Activated CD4-positive, alpha-beta T cell treated with anti-CD3 and anti-CD28 coated beads for 4 hours (primary cell): ENCODE results near the gene FOS.

Experiments
- DNase-seq, 2 donors: peaks; one replicate each; pipeline ENCODE4 v3.0.0-alpha.2; 2020

Gene FOS

DNA sequence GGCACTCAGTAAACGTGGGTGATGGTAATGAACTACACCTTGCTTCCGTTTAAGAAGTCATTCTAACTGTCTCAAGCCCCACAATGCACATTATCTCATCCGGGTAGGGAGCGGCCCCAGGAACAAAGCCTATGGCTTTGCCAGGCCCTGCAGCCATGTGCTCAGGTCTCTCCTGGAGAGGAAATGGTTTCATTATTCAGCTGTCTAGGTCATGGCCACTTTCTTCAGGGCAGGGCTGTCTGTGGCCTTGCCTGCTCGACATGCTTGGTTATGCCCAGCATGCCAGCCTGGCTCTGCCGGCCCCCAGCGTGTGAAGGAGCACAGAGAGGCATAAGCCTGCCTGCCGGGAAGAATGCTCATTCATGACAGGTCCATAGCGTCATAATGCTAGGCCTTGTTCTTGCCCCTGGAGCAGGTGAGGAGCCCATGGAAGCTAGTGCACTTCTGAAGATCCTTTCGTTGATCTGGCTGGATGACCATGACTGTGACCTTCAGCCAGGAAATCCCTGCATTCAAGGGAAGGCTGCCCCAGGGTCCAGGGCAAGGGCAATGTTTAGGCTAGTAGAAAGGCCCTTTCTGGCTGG lies 26.3 kb upstream of the FOS start:
- no peak for DNase-seq

DNA sequence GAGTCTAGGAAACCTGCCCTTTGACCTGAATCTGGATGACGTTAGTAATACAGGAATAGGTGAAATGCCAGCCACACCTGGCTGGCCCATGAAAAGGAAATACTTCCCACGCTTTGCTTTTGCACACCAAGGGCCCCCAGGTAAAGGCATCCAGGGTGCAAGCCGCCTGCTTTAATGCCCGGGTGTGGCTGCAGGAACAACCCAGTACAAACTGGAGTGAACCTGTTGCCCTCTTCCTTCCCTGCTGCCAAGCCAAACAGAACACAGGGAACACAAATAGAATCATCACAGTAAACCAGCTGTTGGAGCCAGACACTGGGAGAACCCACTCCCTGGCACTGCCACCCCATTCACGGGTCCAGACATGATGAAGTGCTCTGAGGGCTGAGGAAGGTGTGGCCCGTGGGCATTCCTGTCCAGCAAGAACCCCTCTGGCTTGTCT lies 24.2 kb upstream of the FOS start:
- no peak for DNase-seq

DNA sequence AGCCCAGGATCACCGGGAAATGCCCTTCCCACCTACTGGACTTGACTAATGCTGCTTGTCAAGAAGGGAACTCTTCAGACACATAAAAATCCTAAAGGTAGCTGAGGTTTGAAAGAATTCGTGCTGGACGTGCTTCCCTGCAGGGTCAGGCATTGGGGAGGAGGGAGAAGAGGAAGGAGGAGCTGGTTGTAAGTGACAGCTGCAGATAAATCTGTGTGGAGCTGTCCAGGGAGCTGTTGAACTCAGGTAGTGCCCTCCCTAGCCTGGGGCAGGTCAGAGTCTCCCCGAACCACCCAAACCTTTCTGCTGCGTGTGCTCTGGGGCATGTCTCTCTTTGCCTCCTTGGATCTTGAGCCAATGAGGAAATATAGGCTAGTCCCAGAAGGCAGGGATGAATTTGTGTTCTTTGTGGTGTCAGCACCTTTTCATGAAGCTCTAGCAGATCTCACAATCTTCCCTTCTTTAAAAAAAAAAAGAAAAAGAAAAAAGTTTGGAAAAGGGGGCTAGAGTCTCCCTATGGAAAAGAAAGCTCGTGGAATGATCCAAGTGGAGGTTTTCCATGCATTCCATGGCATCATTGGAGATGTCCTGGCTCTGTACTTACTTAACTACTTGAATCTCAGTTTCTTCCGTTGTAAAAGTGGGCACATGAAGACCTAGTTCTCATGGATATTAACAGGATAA lies 23.6 kb upstream of the FOS start:
- DNase-seq, result no peak

DNA sequence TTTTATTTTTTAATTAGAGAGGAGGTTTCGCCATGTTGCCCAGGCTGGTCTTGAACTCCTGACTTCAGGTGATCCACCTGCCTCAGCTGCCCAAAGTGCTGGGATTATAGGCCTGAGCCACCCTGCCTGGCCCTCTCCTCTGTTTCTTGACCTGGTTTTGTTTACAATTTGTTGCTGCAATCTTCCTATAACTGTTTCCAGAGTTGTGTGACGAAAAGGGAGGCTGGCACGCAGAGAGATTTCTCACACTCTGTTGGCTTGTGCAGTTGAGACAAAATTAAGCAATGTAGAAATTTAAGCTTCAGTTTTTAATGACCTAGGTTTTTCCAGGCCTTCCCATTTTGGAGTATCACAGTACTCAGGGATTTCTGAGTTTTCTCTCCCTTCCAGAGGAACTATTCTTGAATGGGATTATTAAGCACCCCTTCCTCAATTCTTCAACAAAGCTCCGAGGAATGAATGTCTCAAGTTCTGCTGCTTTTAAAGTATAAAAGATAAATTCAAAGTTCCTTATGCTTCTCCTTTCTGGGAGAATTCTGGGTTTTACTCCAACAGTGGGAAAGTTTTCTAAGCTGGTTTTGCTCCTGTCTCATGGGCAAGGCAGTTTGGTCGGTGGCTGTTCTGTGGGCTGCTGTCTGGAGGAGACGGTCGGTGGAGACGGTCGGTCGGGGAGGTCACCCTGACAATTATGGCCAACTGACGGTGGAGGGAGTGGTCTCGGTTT lies 20.4 kb upstream of the FOS start:
- no peak for DNase-seq

DNA sequence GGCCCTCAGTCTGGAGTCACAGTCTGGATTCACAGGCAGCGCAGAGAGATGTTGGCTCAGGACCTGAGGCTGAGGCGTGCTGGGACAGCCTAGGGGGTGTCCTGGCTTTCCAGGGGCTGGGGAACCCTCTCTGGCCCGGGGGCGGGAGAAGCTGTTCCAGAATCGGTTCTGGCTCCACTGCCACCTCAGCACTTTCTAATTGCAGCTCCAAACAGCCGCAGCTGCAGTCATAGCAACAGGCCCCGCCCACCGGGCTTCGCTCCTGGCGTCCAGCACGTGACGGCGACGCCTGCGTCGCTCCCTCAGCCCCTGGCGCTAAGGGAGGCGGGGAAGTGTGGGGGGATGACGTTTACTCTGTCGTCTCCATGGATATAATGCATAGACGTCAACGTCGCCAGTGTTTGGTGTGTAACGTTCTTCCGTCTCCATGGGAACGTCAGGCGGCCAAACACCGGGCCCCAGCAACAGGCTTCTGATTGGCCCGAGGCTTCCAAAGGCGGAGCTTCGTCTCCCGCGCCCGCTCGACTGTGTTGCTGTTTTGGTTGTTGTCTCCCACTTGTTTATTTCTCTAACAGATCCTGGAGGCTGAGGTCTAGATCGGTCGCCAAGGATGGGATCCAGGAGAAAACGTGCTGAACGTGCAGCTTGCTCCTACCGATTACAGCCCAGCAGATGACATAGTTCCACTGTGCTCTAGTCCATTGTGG lies 19.7 kb upstream of the FOS start:
- peak; percentile 99 for DNase-seq

DNA sequence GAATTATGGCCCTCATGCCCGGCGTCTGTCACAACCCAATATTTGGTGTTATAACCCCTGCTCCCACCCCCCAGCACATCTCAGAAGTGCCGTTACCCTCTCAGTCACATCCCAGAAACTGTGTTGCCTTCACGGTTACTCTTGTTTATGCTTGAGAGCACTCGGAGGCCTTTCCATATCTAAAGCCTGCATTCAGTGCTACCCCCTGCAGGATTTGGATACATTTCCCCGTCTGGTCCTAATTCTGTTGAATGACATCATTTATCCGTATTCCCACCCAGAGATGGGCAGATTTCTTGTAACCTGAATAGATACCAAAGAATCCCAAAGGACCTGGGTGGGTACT lies 19.1 kb upstream of the FOS start:
- DNase-seq, result no peak

DNA sequence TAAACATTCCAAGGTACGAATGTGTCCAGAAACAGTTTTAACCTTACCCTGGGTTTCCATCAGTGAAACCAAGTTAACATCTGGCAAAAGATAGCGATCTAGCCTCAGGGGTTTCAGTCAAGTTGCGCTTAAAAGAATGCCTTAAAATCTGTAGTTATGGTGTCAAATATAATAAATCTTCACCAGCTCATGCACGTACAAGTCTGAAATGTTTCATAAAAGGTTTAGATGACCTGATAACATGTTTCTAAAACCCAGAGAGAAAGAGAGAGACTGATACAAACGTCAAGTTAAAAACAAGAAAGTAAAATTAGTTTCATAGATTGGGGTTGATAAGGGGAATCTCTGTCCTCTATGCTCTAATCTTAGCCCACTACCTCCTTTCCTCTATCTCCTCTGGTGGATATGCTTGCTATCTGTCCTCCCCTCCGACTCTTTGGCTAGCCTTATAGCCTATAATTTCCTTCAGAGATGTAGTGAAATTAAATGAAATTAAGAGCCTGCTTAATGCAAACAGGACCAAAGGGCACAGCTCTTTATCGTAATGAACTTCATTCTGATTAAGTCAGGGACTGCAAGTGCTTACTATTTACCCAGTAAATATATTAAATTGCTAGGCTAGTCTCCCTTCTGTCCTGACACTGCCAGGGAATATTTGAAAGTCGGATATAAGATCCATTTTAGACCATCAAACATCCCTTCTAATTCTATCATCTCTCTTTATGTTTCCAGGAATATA lies 18.4 kb upstream of the FOS start:
- no peak for DNase-seq

DNA sequence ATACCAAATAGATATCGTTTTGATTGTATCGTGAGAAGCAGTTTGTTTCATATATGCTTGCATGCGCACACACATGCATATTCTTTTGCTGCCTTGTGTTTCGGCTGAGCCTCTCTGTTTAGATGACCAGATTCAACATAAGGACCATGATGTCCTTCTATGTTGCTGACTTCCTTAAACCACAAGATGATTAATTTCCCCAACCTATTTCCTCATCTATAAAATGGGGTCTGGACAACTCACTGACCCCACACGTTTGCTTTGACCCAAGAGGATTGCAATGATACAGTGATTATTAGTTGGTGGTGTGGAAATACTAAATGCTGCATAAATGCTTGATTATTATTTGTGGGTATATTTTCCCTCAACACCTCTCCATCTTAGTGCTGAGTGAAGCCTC lies 16.8 kb upstream of the FOS start:
- DNase-seq, result no peak

DNA sequence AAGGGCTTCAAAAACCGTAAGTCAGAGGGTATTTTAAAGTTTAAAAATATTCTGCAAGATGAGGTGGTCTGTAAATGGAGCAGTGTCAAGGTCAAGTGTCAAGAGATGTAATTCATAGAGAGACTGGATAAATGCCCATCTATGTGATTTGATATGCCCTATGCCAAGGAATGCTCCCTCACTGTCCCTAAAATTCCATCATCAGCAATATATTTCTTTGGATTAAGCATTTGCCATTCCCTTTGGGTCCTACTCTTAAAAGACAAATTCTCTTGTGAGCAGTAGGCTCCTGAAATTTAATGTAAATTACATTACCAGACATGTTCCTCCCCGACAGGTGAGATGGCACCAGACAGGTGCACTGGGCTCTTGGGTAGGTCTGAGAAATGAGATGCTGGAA lies 16.0 kb upstream of the FOS start:
- no peak for DNase-seq

DNA sequence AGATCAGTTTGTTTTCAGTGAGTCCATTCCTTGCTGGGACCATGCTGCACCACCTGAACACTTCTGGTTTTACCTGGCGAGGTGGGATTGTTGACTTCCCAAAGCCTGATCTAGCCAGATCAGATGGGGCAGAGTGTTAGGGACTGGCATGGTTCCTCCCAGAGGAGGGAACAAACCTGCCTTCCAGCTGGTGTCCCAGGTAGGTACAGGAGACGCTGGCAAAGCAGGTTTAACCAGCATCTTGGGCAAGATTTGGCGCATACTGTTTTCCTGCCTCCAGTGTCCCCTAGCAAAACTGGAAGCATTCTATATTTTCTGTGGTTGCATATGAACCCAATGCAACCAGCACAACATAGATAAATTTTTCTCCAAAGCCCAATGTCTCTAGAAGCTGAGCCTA lies 14.6 kb upstream of the FOS start:
- no peak for DNase-seq

DNA sequence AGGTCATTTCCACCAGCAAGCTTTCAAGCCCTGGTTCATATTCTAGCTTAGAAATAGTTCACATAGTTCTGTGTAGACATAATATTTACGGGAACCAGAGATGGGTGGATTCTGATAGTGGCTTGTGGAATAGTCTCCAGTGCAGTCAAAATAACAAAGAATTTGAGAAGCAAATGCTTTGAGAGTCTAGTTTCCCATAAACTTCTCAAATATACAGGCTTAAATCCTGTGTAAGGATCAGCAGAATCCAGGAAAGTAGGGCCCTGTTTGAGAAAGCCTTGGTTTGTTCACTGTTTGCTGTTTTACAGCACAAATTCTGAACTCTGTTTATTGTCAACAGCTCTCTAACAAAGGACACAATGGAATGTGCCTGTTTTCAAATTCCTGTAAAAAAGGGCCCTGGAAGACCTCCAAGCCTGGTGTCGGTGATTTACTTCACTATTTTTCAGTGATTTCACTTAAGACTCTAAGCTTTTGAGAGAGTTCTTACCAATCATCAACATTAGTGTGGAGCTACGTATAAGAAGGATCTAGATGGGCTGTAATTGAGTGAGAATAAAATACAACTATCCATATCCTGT lies 11.4 kb upstream of the FOS start:
- DNase-seq, result no peak

DNA sequence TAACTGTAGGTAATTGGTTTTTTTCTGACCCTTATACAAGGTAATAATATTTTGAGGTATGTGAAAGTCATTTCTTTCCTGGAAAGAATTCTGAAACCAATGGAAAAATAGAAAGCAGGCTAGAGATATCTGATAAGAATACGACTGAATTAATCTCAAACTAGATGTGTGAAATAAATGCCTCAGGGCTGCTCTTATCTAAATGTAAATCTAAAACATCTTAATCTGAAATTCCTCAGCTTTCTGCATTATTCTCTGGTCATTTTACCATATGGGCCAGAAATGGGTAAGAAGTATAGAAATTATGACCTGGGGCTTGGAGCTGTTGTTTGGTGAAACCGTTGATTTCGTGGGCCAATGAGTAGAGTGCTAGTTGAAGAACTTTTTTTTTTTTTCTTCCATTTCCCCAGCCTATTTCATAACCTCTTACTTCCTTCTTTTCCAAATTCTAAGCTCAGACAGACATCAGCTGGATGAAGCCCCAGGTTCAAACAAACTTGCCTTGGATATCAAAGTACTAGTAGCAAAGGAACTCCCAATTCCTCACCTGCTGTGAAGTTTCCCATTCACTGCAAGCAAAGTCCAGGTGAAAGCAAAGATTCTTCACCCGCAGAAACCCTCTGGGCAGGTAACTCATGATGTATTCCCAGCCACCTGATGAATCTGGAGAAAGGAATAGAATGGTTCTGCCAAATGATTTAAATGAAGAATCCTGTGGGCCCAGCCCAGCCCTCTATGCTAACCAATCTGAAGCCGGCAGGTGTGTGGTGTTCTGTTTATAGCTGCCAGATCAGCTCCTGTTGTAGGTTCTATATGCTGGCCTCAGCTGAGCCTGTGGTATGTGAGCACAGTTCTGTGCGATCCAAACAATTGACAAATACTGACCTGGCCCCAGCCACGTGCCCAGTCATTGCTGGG lies 9.7 kb upstream of the FOS start:
- no peak for DNase-seq

DNA sequence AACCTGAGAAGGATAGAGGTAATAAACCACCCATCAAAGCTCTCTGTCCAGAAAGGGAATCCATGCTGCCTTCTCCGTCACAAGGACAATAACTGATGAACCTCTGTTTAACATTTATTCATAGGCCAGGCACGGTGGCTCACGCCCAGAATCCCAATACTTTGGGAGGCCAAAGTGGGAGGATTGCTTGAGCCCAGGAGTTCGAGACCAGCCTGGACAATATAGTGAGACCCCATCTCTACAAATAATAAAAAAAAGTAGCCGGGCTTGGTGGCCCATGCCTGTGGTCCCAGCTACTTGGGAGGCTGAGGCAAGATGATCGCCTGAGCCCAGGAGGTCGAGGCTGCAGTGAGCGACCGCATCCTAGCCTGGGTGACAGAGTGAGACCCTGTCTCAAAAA lies 7.1 kb upstream of the FOS start:
- no peak for DNase-seq

DNA sequence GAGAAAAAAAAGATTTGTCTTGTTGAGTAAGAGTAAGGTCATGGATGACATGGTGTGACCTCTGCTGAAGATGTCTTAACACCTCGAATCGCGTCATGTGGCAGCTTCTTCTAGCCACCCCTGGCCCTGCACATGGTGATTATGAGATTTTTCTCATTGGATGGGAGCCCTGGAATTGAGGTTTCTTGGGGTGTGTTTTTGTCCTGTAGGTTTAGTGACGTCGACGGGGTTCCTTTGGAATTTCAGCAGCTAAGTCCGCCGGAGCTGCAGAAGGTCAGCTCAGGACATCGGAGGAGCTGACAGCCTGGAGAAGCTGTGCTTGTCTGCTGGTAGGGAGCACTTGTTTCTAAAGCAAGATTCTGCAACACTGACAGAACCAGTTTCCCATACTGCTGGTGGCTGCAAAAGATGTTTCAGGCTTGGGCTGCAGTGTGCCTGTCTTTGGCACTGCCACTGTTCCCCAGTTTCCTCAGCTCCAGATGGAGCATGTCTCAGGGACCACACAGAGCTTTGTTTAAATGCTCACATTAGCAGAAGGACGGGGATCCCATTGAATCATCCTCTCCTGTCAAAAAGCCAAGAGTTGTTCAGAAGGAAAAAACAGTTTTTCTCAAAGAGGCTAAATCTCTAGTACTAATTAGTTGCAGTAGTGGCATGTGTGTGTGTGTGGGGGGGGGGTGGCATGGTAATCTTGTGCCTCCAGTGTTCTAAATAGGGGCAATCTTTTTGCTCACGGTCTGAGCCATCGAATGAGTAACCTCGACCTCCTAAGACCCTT lies 5.2 kb upstream of the FOS start:
- DNase-seq, result no peak

DNA sequence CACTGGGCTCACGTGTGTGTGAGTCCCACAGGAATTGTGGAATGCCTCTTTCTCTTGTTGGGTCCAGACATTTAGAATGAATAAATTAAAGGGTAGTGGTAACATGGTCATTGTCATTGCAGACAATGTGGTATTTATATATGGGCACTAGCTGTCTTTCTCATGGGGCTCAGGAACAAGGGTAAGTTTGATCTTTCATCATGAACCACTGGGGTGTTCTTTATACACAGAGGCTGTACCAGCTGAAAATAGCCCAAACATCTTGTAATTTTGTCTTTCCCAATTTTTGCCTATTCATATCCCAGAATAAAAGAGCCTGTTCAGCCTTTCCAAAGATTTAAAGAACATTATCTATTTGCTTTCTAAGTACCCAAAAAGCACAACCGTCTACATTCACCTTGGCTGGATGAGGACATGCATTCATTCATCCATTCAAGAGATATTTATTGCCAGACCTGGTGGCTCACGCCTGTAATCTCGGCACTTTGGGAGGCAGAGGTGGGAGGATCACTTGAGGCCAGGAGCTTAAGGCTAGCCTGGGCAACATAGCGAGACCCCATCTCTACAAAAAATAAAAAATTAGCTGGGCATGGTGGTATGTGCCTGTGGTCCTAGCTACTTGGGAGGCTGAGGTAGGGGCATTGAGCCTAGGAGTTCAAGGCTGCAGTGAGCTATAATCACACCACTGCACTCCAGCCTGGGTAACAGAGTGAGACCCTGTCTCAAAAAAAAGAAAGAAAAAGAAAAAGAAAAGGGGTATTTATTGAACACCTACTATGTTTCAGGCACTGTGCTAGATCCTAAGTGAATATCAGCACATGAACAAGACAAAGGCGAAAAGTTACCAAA lies 4.4 kb upstream of the FOS start:
- DNase-seq, result no peak

DNA sequence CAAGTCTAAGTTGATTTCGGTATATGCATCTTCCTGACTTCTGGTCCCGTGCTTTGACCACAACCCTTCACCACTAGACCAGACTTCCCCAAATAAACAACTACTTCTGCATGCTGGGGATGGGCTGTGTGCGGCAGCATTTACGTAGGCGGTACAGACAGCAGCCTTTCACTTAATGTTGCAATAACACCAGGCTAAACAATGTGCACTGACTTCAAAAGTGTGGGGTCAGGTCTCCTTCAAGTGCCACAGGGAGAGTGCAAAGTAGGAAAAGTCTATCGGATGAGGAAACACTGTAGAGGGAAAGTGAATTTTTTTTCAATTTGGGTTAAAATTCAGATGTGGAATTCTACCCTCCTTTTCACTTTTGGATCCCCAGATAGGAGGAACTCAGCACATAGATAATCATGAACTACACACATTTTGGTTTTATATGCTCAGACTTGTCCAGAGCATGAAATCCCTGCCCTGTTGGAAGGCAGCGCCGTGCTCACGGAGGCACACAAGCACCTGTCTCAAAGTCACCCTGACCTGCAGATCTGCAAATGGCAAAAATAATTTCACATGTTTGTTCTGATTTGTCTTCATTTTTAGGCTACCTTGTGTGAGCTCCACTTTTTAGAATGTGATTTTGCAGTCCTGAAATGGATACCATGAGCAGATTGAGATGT lies 3.6 kb upstream of the FOS start:
- peak in 1 of 2 donors; percentile 28 for DNase-seq

DNA sequence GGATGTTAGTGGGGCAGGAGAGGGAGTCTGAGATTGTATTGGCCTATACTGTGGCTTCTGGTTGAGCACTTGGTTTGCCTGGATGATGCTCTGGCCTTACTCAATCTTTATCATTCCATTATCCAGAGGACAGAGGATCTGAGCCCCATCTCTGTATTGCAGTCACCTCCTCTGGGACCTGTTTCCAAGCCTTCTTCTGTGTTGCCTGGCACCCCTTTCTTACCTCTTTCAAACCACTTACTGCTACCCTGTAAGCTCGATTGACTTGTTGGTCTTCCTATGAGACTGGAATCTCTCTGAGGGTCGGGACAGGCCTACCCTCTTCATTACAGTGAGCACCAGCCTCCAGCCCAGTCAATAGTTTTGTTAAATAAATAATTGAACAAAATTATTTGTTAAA lies 3.0 kb upstream of the FOS start:
- no peak for DNase-seq

DNA sequence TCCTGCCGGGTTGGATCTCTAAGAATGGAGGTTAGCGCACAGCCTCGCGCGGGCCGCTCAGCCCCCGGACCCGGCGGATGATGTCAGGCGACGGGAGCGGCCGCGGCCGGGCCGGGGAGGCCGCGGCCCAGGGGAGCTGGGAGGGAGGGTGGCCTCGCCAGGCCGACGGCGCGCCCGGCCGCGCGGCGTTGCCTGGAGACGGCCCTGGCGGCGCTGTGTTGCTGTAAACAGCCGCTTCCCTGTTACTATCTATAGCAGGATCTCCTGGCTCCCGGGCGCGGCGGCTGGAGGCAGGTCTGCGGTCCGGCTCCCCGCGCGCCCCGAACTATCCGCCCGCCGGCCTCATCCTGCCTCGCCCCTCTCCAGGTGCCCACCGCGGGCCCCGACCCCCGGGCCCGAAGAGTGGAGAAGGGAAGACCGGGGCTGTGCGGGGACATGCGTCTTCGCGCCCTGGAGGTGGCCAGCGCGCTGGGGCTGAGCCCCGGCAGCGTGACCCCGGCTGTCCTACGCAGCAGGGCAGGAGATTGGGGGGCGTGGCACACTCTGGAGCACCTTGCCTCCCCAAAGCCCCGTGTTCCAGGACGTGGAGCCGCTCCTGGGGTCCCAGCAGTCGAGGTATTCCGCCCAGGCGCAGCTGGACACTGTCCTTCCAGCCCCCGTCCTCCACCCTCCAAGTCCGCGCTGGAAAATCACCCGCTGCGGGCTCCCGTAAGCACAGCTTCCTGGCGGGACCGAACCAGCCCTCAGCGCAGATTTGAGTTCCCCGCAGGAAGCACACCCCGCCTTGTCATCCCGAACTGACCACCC lies 1.4 kb upstream of the FOS start:
- peak; percentile 26 to 47 for DNase-seq
